ENCODE measurements around the gene ZNF275.

DNA sequence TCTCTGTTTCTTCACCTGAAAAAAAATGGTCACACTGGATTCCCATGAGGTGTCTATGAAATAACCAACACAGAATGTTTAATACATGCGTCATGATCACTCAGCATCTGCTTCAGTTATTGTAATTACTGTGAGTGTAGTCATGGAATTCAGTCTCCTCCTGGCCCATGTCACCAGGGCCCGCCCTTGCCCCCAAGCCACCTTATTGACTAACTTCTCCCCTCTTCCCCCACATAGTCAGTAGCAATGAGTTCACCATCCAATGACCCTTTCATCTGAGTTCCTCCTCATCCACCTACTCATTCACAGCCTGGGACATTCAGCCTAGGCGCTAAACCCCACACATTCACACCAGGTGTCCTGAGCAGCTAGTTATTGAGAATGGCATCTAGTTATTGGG lies 28.0 kb upstream of the ZNF275 start:
- TF ChIP-seq, protein P1, sequence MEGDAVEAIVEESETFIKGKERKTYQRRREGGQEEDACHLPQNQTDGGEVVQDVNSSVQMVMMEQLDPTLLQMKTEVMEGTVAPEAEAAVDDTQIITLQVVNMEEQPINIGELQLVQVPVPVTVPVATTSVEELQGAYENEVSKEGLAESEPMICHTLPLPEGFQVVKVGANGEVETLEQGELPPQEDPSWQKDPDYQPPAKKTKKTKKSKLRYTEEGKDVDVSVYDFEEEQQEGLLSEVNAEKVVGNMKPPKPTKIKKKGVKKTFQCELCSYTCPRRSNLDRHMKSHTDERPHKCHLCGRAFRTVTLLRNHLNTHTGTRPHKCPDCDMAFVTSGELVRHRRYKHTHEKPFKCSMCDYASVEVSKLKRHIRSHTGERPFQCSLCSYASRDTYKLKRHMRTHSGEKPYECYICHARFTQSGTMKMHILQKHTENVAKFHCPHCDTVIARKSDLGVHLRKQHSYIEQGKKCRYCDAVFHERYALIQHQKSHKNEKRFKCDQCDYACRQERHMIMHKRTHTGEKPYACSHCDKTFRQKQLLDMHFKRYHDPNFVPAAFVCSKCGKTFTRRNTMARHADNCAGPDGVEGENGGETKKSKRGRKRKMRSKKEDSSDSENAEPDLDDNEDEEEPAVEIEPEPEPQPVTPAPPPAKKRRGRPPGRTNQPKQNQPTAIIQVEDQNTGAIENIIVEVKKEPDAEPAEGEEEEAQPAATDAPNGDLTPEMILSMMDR (IDR thresholded peaks at IDR 0.05): no peak
- TF ChIP-seq POLR2A (IDR thresholded peaks at IDR 0.05) (no peak), EP300 (IDR thresholded peaks at IDR 0.05) (no peak)
